Measurements from ENCODE around the gene RAB8B.

Gene RAB8B

DNA sequence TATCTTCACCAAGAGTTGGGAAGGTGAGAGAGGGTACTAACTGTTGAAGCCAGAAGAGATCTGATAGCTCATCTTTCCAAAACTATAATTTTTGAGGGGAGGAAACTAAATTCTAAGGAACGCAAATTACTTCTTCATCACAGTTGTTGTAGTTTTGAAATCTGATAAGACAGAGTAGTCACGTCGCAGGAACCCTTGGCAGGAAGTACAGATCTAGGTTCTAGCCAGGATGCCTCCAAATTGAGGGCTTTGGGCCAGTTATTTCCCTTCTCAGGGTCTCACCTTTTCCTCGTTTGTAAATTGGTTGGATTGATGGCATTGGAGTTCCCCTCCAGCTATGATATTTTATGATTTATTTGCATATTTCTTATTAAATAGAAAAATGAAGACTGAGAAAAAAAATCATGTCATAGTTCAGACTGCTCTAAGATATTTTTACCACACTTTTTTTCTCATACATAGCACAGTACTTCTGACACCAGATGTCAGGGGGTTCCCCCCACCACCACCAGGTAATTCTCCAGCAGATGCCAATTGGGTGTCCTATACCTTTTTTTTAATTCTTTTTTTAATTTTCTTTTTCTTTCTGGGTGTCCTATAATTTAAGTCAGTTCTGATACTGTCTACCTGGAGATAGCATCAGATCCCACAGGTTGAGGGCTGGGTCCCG, 55.7 kb downstream of the RAB8B start:
- TF ChIP-seq CTCF (conservative IDR thresholded peaks at IDR 0.05; ENCODE audit: control insufficient read depth, insufficient read depth, low read depth, low read length): no peak
- H3K4me3 ChIP-seq (ENCODE audit: control insufficient read depth, low read depth, low read length): no peak overlapping the region
- DNase-seq (ENCODE audit: low read depth): no peak

DNA sequence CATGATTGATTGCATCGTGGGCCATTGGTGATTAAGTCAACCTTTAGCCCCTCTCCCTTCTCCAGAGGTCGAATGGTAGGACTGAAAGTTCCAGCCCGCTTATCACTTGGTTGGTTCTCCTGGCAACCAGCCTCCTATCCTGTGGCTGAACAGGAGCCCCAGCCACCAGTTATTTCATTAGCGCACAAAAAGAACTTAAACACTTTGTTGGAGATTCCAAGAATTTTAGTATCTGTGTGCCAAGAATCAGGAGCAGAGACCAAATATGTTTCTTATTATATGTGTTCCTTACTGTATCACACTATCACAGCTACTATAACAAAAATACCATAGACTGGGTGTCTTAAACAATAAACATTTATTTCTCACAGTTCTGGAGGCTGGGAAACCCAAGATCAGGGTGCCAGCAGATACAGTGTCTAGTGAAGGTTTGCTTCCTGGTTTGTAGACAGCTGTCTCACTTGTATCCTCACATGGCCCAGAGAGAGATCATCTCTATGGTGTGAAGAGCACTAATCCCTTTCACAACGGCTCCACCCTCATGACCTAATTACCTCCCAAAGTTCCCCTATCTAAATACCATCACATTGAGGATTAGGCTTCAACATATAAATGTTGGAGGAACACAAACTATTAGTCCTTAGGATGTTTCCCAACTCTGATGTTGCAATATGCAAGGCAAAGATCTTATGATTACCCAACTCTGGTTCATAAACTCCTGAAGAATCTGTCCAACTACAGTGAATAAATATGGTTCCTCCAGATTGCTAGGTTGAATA, 57.5 kb downstream of the RAB8B start:
- H3K4me3 ChIP-seq (ENCODE audit: control insufficient read depth, low read depth, low read length): no peak overlapping the region
- DNase-seq (ENCODE audit: low read depth): peak; percentile 96
- no peak for TF ChIP-seq CTCF (conservative IDR thresholded peaks at IDR 0.05; ENCODE audit: control insufficient read depth, insufficient read depth, low read depth, low read length)

GRCh38 chr15:63250312-63250965, 61.0 kb downstream of the RAB8B start:
- H3K4me3 ChIP-seq (ENCODE audit: control insufficient read depth, low read depth, low read length): no peak overlapping the region
- peak; percentile 100 for DNase-seq (ENCODE audit: low read depth)
- no peak for TF ChIP-seq CTCF (conservative IDR thresholded peaks at IDR 0.05; ENCODE audit: control insufficient read depth, insufficient read depth, low read depth, low read length)

- H3K4me3 ChIP-seq (ENCODE audit: control insufficient read depth, low read depth, low read length): no peak overlapping the region
- no peak for DNase-seq (ENCODE audit: low read depth)
- TF ChIP-seq CTCF (conservative IDR thresholded peaks at IDR 0.05; ENCODE audit: control insufficient read depth, insufficient read depth, low read depth, low read length): no peak
Observed at GRCh38 chr15:63251701-63252100, 62.3 kb downstream of the RAB8B start.

DNA sequence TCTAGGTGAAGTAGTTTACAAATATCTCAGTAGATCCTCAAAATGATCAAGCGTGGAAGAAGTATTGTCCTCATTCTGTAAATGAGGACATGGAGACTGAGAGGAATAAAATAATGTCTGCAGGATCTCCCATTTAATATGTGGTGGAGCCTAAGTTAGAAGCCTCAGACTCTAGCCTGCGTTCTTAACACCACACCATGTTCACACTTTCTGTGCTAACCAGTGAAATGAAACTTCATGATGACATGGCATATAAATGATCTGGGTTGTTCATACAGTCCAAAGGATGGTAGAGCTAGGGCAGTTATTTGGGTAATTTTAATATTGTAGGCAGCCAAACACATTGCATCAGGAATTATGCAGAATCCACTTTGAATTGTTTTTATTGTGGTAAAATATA, 62.9 kb downstream of the RAB8B start:
- TF ChIP-seq CTCF (conservative IDR thresholded peaks at IDR 0.05; ENCODE audit: control insufficient read depth, insufficient read depth, low read depth, low read length): no peak
- H3K4me3 ChIP-seq (ENCODE audit: control insufficient read depth, low read depth, low read length): no peak overlapping the region
- DNase-seq (ENCODE audit: low read depth): no peak

- DNase-seq (ENCODE audit: low read depth): no peak
- no peak for TF ChIP-seq CTCF (conservative IDR thresholded peaks at IDR 0.05; ENCODE audit: control insufficient read depth, insufficient read depth, low read depth, low read length)
- H3K4me3 ChIP-seq (ENCODE audit: control insufficient read depth, low read depth, low read length): no peak overlapping the region
Observed at GRCh38 chr15:63254991-63255390, 65.6 kb downstream of the RAB8B start.
